Progenitor cell of endocrine pancreas (in vitro differentiated cells): ENCODE results near the gene NFATC2. TPM values are rescaled to one million over a fixed set of nuclear protein-coding genes. Genes with fewer than 3 reads are reported as not detected.

Experiments used
- DNase-seq: peaks from one replicate; pipeline ENCODE4 v3.0.0; 2021; ENCODE audit warnings: low spot score; ENCODE audit not compliant: unreplicated experiment
- H3K27ac Mint-ChIP-seq: 2 replicates; pipeline ENCODE4 v1.8.0; 2021; ENCODE audit warnings: mild to moderate bottlenecking, moderate library complexity, mixed read lengths
- H3K27me3 Mint-ChIP-seq: 2 replicates; pipeline ENCODE4 v1.8.0; 2021; ENCODE audit warnings: mixed read lengths
- H3K36me3 Mint-ChIP-seq: 2 replicates; pipeline ENCODE4 v1.8.0; 2022; ENCODE audit warnings: mixed read lengths; ENCODE audit not compliant: insufficient read depth
- H3K4me1 Mint-ChIP-seq: 2 replicates; pipeline ENCODE4 v1.8.0; 2021; ENCODE audit warnings: low read depth, mixed read lengths
- H3K4me3 Mint-ChIP-seq: 2 replicates; pipeline ENCODE4 v1.8.0; 2021; ENCODE audit warnings: low read depth, mild to moderate bottlenecking, moderate library complexity, mixed read lengths
- H3K9me3 Mint-ChIP-seq: 2 replicates; pipeline ENCODE4 v1.8.0; 2021; ENCODE audit warnings: low read depth, mixed read lengths
- total RNA-seq: library from RNA; stranded (reverse); gene quantifications from 2 replicates; pipeline ENCODE4 v1.2.1, GENCODE V29; 2021
- TF ChIP-seq, protein P1 (sequence below): fragments of 200-600 bp; sonication (generic); IDR thresholded peaks from one replicate; pipeline ENCODE4 v1.5.0; 2021; ENCODE audit warnings: antibody characterized with exemption, mild to moderate bottlenecking; ENCODE audit not compliant: unreplicated experiment

The NFATC2 gene
- total RNA-seq, 1 donor from 2014 or later = 11.2 TPM

DNA sequence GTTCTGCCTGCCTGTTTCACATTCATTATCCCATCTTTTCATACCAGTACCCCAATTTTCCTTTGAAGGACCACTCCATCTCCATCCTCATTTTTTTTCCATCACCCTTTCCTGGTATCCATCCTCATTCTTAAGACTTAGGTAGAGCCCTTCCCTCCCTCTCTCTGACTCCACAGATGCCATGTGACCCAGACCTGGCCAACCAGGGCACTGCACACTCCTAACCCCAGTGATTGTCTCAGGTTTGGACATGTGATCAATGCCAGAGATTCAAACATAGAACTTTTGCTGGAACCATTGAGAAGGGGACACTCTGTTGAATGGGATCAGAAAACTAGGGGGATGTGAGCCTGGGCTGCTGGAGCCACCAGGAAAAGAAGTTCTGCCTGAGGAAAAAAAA is 39.1 kb upstream of the NFATC2 start:
- Mint-ChIP-seq H3K27me3 (peaks cover under 1% of the 10 kb centered on the region), H3K27ac (peak overlapping the region; percentile 0), H3K4me1 (no peaks in the 10 kb centered on the region), H3K36me3 (no peaks in the 10 kb centered on the region), H3K9me3 (no peaks in the 10 kb centered on the region), H3K4me3 (no peak overlapping the region)
- TF ChIP-seq, protein P1, sequence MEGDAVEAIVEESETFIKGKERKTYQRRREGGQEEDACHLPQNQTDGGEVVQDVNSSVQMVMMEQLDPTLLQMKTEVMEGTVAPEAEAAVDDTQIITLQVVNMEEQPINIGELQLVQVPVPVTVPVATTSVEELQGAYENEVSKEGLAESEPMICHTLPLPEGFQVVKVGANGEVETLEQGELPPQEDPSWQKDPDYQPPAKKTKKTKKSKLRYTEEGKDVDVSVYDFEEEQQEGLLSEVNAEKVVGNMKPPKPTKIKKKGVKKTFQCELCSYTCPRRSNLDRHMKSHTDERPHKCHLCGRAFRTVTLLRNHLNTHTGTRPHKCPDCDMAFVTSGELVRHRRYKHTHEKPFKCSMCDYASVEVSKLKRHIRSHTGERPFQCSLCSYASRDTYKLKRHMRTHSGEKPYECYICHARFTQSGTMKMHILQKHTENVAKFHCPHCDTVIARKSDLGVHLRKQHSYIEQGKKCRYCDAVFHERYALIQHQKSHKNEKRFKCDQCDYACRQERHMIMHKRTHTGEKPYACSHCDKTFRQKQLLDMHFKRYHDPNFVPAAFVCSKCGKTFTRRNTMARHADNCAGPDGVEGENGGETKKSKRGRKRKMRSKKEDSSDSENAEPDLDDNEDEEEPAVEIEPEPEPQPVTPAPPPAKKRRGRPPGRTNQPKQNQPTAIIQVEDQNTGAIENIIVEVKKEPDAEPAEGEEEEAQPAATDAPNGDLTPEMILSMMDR = no peak
- DNase-seq = no peak

DNA sequence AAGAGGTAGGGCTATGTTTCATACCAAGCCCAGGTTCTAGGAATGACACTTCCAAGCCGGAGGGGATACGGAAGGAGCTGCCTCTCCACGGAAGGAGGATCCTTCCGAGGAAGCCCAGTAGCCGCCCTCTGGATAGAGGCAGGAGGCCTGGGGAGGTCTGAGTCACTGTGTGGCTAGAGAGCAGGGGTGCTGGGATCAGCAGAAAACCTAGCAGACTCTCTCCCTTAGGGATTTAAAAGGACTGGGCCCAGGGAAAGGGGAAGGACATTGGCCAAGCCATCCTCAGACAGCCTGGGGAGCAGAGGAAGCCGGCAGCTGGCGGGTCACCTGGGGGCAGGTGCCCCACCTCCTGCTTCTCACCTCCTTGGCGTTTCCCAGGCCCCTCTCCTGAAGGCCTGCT is 36.6 kb upstream of the NFATC2 start:
- H3K27me3 Mint-ChIP-seq = peaks cover 2% of the 10 kb centered on the region
- H3K4me1 Mint-ChIP-seq = no peaks in the 10 kb centered on the region
- H3K9me3 Mint-ChIP-seq = peaks cover 3% of the 10 kb centered on the region
- H3K4me3 Mint-ChIP-seq = no peak overlapping the region
- TF ChIP-seq, protein P1 = no peak
- H3K36me3 Mint-ChIP-seq = no peaks in the 10 kb centered on the region
- no peak overlapping the region for H3K27ac Mint-ChIP-seq
- DNase-seq = no peak

DNA sequence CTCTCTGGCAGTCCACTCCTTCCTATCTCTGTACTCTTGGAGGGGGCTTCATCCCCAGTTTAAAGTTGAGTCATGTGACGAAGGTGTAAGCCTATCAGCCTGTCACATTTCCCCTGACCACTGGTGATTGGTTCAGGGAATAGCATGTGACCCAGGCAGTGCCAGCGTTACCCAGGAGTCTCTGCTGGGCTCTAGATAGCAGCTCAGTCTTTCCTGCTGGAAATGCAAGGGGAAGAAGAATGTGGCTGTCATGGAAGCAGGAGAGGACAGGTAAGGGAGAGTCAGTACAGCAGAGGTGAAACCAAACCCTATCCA is 35.6 kb upstream of the NFATC2 start:
- H3K9me3 Mint-ChIP-seq = peaks cover 3% of the 10 kb centered on the region
- DNase-seq = no peak
- no peak overlapping the region for H3K4me3 Mint-ChIP-seq
- peaks cover 2% of the 10 kb centered on the region for H3K27me3 Mint-ChIP-seq
- H3K36me3 Mint-ChIP-seq = no peaks in the 10 kb centered on the region
- TF ChIP-seq, protein P1 = no peak
- no peaks in the 10 kb centered on the region for H3K4me1 Mint-ChIP-seq
- H3K27ac Mint-ChIP-seq = no peak overlapping the region

DNA sequence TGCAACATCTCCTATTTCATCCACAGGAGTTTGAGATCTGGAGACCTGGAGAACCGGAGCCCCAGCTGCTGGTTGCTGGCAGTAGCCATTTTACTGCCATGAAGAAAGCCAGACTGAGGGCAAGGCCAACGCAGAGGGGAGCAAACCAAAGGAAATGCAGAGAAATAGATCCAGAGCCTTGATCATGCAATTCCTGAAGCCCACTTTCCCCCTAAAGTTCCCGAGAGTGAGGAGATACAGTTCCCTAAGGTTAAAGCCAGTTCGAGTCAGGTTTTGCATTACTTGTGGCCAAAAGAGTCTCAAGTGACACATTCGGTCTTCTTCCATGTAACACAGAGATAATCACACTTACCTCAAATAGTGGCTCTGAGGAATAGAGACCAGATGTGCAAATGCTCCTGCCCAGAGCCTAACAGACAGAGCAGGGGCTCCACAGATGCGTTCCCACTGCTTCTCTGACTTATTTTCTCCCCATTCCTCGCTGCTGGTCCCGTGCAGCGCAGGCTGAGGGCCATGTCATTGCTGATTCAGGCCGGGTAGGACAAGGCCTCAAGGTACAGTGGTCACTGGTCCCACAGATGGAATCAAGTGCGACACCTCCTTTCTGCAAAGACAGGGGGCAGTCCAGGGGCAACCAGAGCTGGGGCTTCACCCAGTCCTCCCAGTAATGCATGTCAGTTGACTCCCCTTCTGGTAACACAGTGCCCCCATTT is 35.1 kb upstream of the NFATC2 start:
- no peak overlapping the region for H3K27ac Mint-ChIP-seq
- no peaks in the 10 kb centered on the region for H3K4me1 Mint-ChIP-seq

DNA sequence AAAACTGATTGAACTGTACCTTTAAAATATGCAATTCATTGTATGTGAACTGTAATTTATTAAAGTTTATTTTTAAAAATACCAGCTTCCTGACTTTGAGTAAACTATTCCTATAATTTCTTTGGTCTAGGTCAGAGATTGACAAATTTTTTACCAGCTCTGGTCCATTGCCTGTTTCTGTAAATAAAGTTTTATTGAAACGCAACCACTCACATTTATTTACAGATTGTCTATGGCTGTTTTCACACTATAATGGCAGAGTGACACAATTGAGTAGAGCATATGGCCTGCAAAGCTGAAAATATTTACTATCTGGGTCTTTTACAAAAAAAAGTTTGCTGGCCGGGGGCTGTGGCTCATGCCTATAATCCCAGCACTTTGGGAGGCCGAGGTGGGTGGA is 33.0 kb upstream of the NFATC2 start:
- TF ChIP-seq, protein P1 = no peak
- H3K4me3 Mint-ChIP-seq = no peak overlapping the region
- peaks cover 3% of the 10 kb centered on the region for H3K9me3 Mint-ChIP-seq
- H3K27me3 Mint-ChIP-seq = peaks cover 9% of the 10 kb centered on the region
- H3K4me1 Mint-ChIP-seq = no peaks in the 10 kb centered on the region
- no peak overlapping the region for H3K27ac Mint-ChIP-seq
- no peaks in the 10 kb centered on the region for H3K36me3 Mint-ChIP-seq
- DNase-seq = no peak

More for the DNA sequence above, 35.1 kb upstream of the NFATC2 start:
- DNase-seq = no peak
- H3K27me3 Mint-ChIP-seq = peaks cover 2% of the 10 kb centered on the region
- peaks cover 3% of the 10 kb centered on the region for H3K9me3 Mint-ChIP-seq
- no peaks in the 10 kb centered on the region for H3K36me3 Mint-ChIP-seq
- TF ChIP-seq, protein P1 = no peak
- H3K4me3 Mint-ChIP-seq = no peak overlapping the region
